GM12878 (cell line): ENCODE measurements around the gene C1D.
"Not testable (repeated sequence)": the region's sequence is repeated elsewhere in the genome, so short reads cannot be mapped to it uniquely, and the experiment has no call there.

Experiments used
- CTCF ChIP-seq, 3 experiments: IDR thresholded peaks in 2 of 3; conservative IDR thresholded peaks in 1 of 3; 2 replicates each; pipeline ENCODE4 v1.5.1; 2011; ENCODE audit warnings: low read depth in 3 of 3, low read length in 3 of 3, mild to moderate bottlenecking in 3 of 3, control low read depth in 2 of 3, moderate library complexity in 2 of 3, inconsistent platforms in 1 of 3, mixed read lengths in 1 of 3; ENCODE audit not compliant: control insufficient read depth in 2 of 3, insufficient read depth in 1 of 3; ENCODE audit errors: extremely low read depth in 1 of 3
- DPF2 ChIP-seq: fragments of 450-650 bp; IDR thresholded peaks from 2 replicates; pipeline ENCODE4 v1.6.1; 2017; ENCODE audit warnings: mild to moderate bottlenecking
- GABPA ChIP-seq: IDR thresholded peaks from 2 replicates; pipeline ENCODE4 v1.6.1; 2014; ENCODE audit warnings: antibody characterized with exemption, low read depth, mild to moderate bottlenecking, inconsistent platforms
- REST ChIP-seq: IDR thresholded peaks from 2 replicates; pipeline ENCODE4 v1.6.1; 2012; ENCODE audit warnings: mild to moderate bottlenecking, low read depth, low read length
- TF ChIP-seq, protein P1 (sequence below): IDR thresholded peaks from 2 replicates; pipeline ENCODE4 v1.6.1; 2012; ENCODE audit warnings: low read depth, low read length, improper control_type of control experiment

- TF ChIP-seq, protein P1, sequence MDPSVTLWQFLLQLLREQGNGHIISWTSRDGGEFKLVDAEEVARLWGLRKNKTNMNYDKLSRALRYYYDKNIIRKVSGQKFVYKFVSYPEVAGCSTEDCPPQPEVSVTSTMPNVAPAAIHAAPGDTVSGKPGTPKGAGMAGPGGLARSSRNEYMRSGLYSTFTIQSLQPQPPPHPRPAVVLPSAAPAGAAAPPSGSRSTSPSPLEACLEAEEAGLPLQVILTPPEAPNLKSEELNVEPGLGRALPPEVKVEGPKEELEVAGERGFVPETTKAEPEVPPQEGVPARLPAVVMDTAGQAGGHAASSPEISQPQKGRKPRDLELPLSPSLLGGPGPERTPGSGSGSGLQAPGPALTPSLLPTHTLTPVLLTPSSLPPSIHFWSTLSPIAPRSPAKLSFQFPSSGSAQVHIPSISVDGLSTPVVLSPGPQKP: not testable (repeated sequence)
- TF ChIP-seq REST; CTCF (IDR thresholded peaks at IDR 0.05 in 2 of 3, conservative IDR thresholded peaks at IDR 0.05 in 1 of 3; ENCODE audit: control insufficient read depth in 2 of 3, extremely low read depth in 1 of 3, insufficient read depth in 1 of 3, low read depth in 3 of 3, low read length in 3 of 3); DPF2; GABPA: not testable (repeated sequence)
Observed at GRCh38 chr2:68063797-68064646, 1.2 kb upstream of the C1D start.
